Neural cell (in vitro differentiated cells): Measurements from ENCODE around the gene SMIM38.

Source experiments
- CTCF ChIP-seq: fragments of 450-650 bp; IDR thresholded peaks from 2 replicates; pipeline ENCODE4 v1.5.1; 2014; ENCODE audit warnings: antibody characterized with exemption, mild to moderate bottlenecking, moderate library complexity; ENCODE audit not compliant: poor library complexity, severe bottlenecking
- EZH2 ChIP-seq: fragments of 200-600, 300-800 bp; shearing (Covaris generic), sonication (generic); IDR thresholded peaks from 2 replicates; pipeline ENCODE4 v1.6.1; 2014; ENCODE audit warnings: antibody characterized with exemption, low read length, borderline replicate concordance, mild to moderate bottlenecking; ENCODE audit not compliant: insufficient read depth, poor library complexity, severe bottlenecking
- MXI1 ChIP-seq: fragments of 450-650 bp; conservative IDR thresholded peaks from 2 replicates; pipeline ENCODE4 v1.6.1; 2014; ENCODE audit warnings: antibody characterized with exemption, mild to moderate bottlenecking; ENCODE audit not compliant: poor library complexity, severe bottlenecking
- POLR2AphosphoS5 ChIP-seq: IDR thresholded peaks from 2 replicates; pipeline ENCODE4 v1.6.1; 2012
- RAD21 ChIP-seq: fragments of 450-650 bp; conservative IDR thresholded peaks from 2 replicates; pipeline ENCODE4 v1.6.1; 2014; ENCODE audit warnings: antibody characterized with exemption, mild to moderate bottlenecking, moderate library complexity
- TAF1 ChIP-seq: IDR thresholded peaks from 2 replicates; pipeline ENCODE4 v1.6.1; 2012; ENCODE audit warnings: low read depth

GRCh38 chr11:69201764-69202370, 46.1 kb downstream of the SMIM38 start:
- TF ChIP-seq CTCF (no peak), MXI1 (no peak), TAF1 (no peak), RAD21 (no peak), EZH2 (no peak), POLR2AphosphoS5 (no peak)
